Measurements from ENCODE around the gene ICA1.

- TF ChIP-seq POLR2AphosphoS5 (IDR thresholded peaks at IDR 0.05; ENCODE audit: insufficient read depth, low read depth, low read length) (no peak), FOS (IDR thresholded peaks at IDR 0.05; ENCODE audit: borderline replicate concordance, insufficient read depth, low read length) (no peak), CTCF (IDR thresholded peaks at IDR 0.05; ENCODE audit: extremely low read depth in 1 of 2, insufficient read depth in 1 of 2, low read depth in 1 of 2, low read length in 2 of 2) (no peak), EZH2 (IDR thresholded peaks at IDR 0.05; ENCODE audit: borderline replicate concordance, low read depth, low read length, severe bottlenecking) (no peak), MYC (IDR thresholded peaks at IDR 0.05; ENCODE audit: low read depth, low read length) (no peak)
These were observed 35.5 kb downstream of the ICA1 start for GRCh38 chr7:8226501-8226900.

All from endothelial cell of umbilical vein (primary cell).